NCI-H2107 (cell line): Measurements from ENCODE around the gene ANKRD33.
"Not testable (repeated sequence)": the region's sequence is repeated elsewhere in the genome, so short reads cannot be mapped to it uniquely, and the experiment has no call there.

ENCODE experiments used
- DNase-seq: peaks from one replicate; lab custom pipeline; 2025; lab: John Stamatoyannopoulos, UW

ANKRD33 gene

GRCh38 chr12:51883295-51883694 lies 4.6 kb upstream of the ANKRD33 start:
- no peak for DNase-seq

GRCh38 chr12:51883998-51884675 lies 3.8 kb upstream of the ANKRD33 start:
- DNase-seq: no peak

GRCh38 chr12:51884676-51885229 lies 3.1 kb upstream of the ANKRD33 start:
- no peak for DNase-seq

GRCh38 chr12:51885294-51886020 lies 2.4 kb upstream of the ANKRD33 start:
- not testable (repeated sequence) for DNase-seq

GRCh38 chr12:51886021-51886710 lies 1.7 kb upstream of the ANKRD33 start:
- DNase-seq: no peak

GRCh38 chr12:51888316-51889215 lies 663 bp downstream of the ANKRD33 start:
- DNase-seq: no peak

- no peak for DNase-seq
These were observed 1.6 kb downstream of the ANKRD33 start for GRCh38 chr12:51889216-51890132.

- no peak for DNase-seq
These were observed 2.2 kb downstream of the ANKRD33 start for GRCh38 chr12:51890133-51890464.

- DNase-seq: no peak
These were observed 2.7 kb downstream of the ANKRD33 start for GRCh38 chr12:51890511-51891171.

GRCh38 chr12:51891843-51892242 lies 3.9 kb downstream of the ANKRD33 start:
- DNase-seq: no peak

GRCh38 chr12:51893786-51894185 lies 5.9 kb downstream of the ANKRD33 start:
- DNase-seq: no peak

GRCh38 chr12:51895378-51896135 lies 7.7 kb downstream of the ANKRD33 start:
- DNase-seq: no peak

GRCh38 chr12:51896236-51896635 lies 8.3 kb downstream of the ANKRD33 start:
- DNase-seq: no peak

- no peak for DNase-seq
These were observed 9.3 kb downstream of the ANKRD33 start for GRCh38 chr12:51897181-51897580.

GRCh38 chr12:51898506-51898905 lies 10.6 kb downstream of the ANKRD33 start:
- DNase-seq: no peak

GRCh38 chr12:51898937-51899336 lies 11.0 kb downstream of the ANKRD33 start:
- DNase-seq: no peak

- DNase-seq: no peak
These were observed 12.5 kb downstream of the ANKRD33 start for GRCh38 chr12:51900323-51900889.

- DNase-seq: no peak
These were observed 13.4 kb downstream of the ANKRD33 start for GRCh38 chr12:51901121-51901817.
